GM12878 (cell line): ENCODE measurements around the gene ACOT4. TPM values are rescaled to one million over a fixed set of nuclear protein-coding genes. Genes with fewer than 3 reads are reported as not detected.
A peak's percentile ranks its signal among the peaks of the same experiment; 100 is the strongest.

Experiments
- ATAC-seq: fragments of 200-7000 bp; cut with Tn5 transposase; 3 replicates; pipeline ENCODE4 v1.9.1; 2020; ENCODE audit warnings: mild to moderate bottlenecking, moderate library complexity
- BruUV-seq: library from RNA; stranded (reverse); fragments of 400-500 nt; replicated peaks from 2 replicates; lab custom pipeline; 2021; lab: Mats Ljungman, UMichigan
- CTCF ChIA-PET: fragments of 300-600 bp; sonication (Branson Sonifier 250); formaldehyde crosslinking; extraction: SDS; loops from one replicate; lab custom pipeline; 2021; ENCODE audit warnings: inconsistent platforms; lab: Yijun Ruan, JAX
- POLR2A ChIA-PET: fragments of 350-600 bp; formaldehyde crosslinking; extraction: SDS; loops from one replicate; lab custom pipeline; 2021; ENCODE audit warnings: inconsistent platforms; lab: Charles Lee
- RAD21 ChIA-PET: fragments of 300-600 bp; sonication (Branson Sonifier 250); formaldehyde crosslinking; loops from one replicate; lab custom pipeline; 2023; ENCODE audit warnings: antibody characterized with exemption; ENCODE audit not compliant: unreplicated experiment; lab: Charles Lee
- SMC1A ChIA-PET: fragments of 300-600 bp; sonication (Branson Sonifier 250); formaldehyde crosslinking; loops from one replicate; lab custom pipeline; 2023; ENCODE audit not compliant: unreplicated experiment, uncharacterized antibody; lab: Charles Lee
- DNase-seq: peaks from one replicate; pipeline ENCODE4 v3.0.0-alpha.2; 2011; ENCODE audit warnings: low read depth, low spot score
- FAIRE-seq: peaks from 3 replicates; lab custom pipeline; 2011; peaks lifted over from hg19 to GRCh38; lab: Jason Lieb, UNC
- H2AFZ ChIP-seq: 2 replicates; pipeline ENCODE4 v1.6.0; 2011; ENCODE audit warnings: low read depth, low read length, control low read depth; ENCODE audit not compliant: control insufficient read depth
- H3K27ac ChIP-seq: 2 replicates; pipeline ENCODE4 v1.5.1; 2011; ENCODE audit warnings: control low read depth; ENCODE audit not compliant: control insufficient read depth, insufficient read depth
- H3K27me3 ChIP-seq, 2 experiments: replicated peaks in 1 of 2; 2 replicates each; pipeline versions ENCODE4 v1.6.0 to v1.6.1; 2011; ENCODE audit warnings: low read length in 1 of 2; ENCODE audit not compliant: control insufficient read depth in 2 of 2, insufficient read depth in 2 of 2
- H3K36me3 ChIP-seq, 2 experiments: 2 replicates each; pipeline ENCODE4 v1.5.1; 2011; ENCODE audit warnings: low read length in 1 of 2; ENCODE audit not compliant: control insufficient read depth in 2 of 2, insufficient read depth in 2 of 2
- H3K4me1 ChIP-seq: 2 replicates; pipeline ENCODE4 v1.6.1; 2011; ENCODE audit warnings: mild to moderate bottlenecking, low read length, moderate library complexity, mixed read lengths; ENCODE audit not compliant: control insufficient read depth, insufficient read depth
- H3K4me2 ChIP-seq: 2 replicates; pipeline ENCODE4 v1.6.0; 2011; ENCODE audit warnings: control low read depth; ENCODE audit not compliant: control insufficient read depth, insufficient read depth
- H3K4me3 ChIP-seq: fragments of 200-600 bp; sonication (generic); 2 replicates; pipeline ENCODE4 v1.5.1; 2016
- H3K79me2 ChIP-seq: 2 replicates; pipeline ENCODE4 v1.6.0; 2011; ENCODE audit warnings: low read length; ENCODE audit not compliant: control insufficient read depth, insufficient read depth
- H3K9ac ChIP-seq: 2 replicates; pipeline ENCODE4 v1.8.0; 2011; ENCODE audit warnings: low read length, control low read depth, mixed read lengths; ENCODE audit not compliant: control insufficient read depth, insufficient read depth
- H3K9me3 ChIP-seq: replicated peaks from 3 replicates; pipeline ENCODE4 v1.5.1; 2011; ENCODE audit warnings: mild to moderate bottlenecking, low read length; ENCODE audit not compliant: control insufficient read depth, insufficient read depth
- H4K20me1 ChIP-seq: 2 replicates; pipeline ENCODE4 v1.6.0; 2011; ENCODE audit not compliant: control insufficient read depth, insufficient read depth
- BHLHE40 ChIP-seq, 2 experiments: fragments of 450-650 bp in 1 of 2; IDR thresholded peaks; 2 replicates each; pipeline ENCODE4 v1.6.1; 2011 to 2017; ENCODE audit warnings: low read depth in 2 of 2, borderline replicate concordance in 1 of 2, improper control_type of control experiment in 1 of 2, low read length in 1 of 2, mild to moderate bottlenecking in 1 of 2
- BMI1 ChIP-seq: fragments of 450-650 bp; IDR thresholded peaks from 2 replicates; pipeline ENCODE4 v1.6.1; 2016; ENCODE audit warnings: mild to moderate bottlenecking, moderate library complexity, borderline replicate concordance
- MEF2B ChIP-seq: fragments of 450-650 bp; IDR thresholded peaks from 2 replicates; pipeline ENCODE4 v1.6.1; 2018; ENCODE audit warnings: mild to moderate bottlenecking, moderate library complexity; ENCODE audit not compliant: partially characterized antibody, poor library complexity, severe bottlenecking
- MXI1 ChIP-seq: fragments of 150-350 bp; IDR thresholded peaks from 2 replicates; pipeline ENCODE4 v1.6.1; 2011; ENCODE audit warnings: low read depth, mild to moderate bottlenecking, inconsistent platforms, low read length, improper control_type of control experiment
- NFYB ChIP-seq: IDR thresholded peaks from 2 replicates; pipeline ENCODE4 v1.6.1; 2011; ENCODE audit warnings: low read depth, mild to moderate bottlenecking, low read length, improper control_type of control experiment, moderate library complexity; ENCODE audit not compliant: insufficient read depth
- RELA ChIP-seq: fragments of 450-650 bp; IDR thresholded peaks from 2 replicates; pipeline ENCODE4 v1.8.0; 2014; ENCODE audit warnings: borderline replicate concordance; ENCODE audit not compliant: partially characterized antibody
- SMARCA5 ChIP-seq: fragments of 450-650 bp; IDR thresholded peaks from 2 replicates; pipeline ENCODE4 v1.6.1; 2017; ENCODE audit warnings: mild to moderate bottlenecking
- USF1 ChIP-seq: IDR thresholded peaks from 2 replicates; pipeline ENCODE4 v1.6.1; 2011; ENCODE audit warnings: borderline replicate concordance, low read depth, mild to moderate bottlenecking, moderate library complexity, mixed read lengths, low read length; ENCODE audit not compliant: insufficient read depth; ENCODE audit errors: extremely low read length
- WGBS: methylation state at CpG from one replicate; pipeline ENCODE4 v1.1.6; 2016; ENCODE audit warnings: low lambda C conversion rate; ENCODE audit not compliant: insufficient replicate concordance, insufficient coverage; ENCODE audit errors: missing lambda C conversion rate; 5-methylcytosine and 5-hydroxymethylcytosine counted together
- in situ Hi-C: fragments of 300-500 bp; cut with MboI; formaldehyde crosslinking; loops from 9 replicates; pipeline ENCODE4 v1.14.3; 2018; ENCODE audit warnings: mixed read lengths
- intact Hi-C: fragments of 100-400 bp; cut with micrococcal nuclease; formaldehyde crosslinking; loops from one replicate; pipeline ENCODE4 v1.14.2; 2022; ENCODE audit not compliant: unreplicated experiment
- polyA plus RNA-seq, 11 experiments: library from polyadenylated mRNA; depleted of rRNA in 4 of 11; unstranded in 6 of 11; stranded (reverse) in 5 of 11; fragments of >200 nt; fragmentation: Nextera tagmentation in 4 of 11; fragmentation: Illumina TruSeq in 1 of 11; extraction: Ambion mirVana in 4 of 11; extraction: Trizol in 1 of 11; gene quantifications; 1 replicate in 1 of 11; 2 replicates in 10 of 11; pipeline versions ENCODE4 v1.2.1 to v1.2.3, GENCODE V29; 2011 to 2016; ENCODE audit warnings: inconsistent platforms in 2 of 11, missing spikeins in 2 of 11, low read depth in 1 of 11
- total RNA-seq, 4 experiments: library from RNA; depleted of rRNA in 3 of 4; stranded (reverse); fragments of >200 nt in 3 of 4; fragmentation: Illumina TruSeq in 1 of 4; extraction: Trizol in 1 of 4; gene quantifications; 2 replicates each; pipeline versions ENCODE4 v1.2.1 to v1.2.3, GENCODE V29; 2013 to 2021

ACOT4 gene
- total and polyA plus RNA-seq, 10 of the 15 experiments (the other 5 are each of a cell fraction or from before 2014, with no cell fraction given), result 0.68 to 3.8 (median 2.0) TPM

GRCh38 chr14:73567358-73567757 is 24.3 kb upstream of the ACOT4 start:
- H3K4me3 ChIP-seq, result no peak overlapping the region
- BruUV-seq, result no TSS peak
- ChIA-PET RAD21 (interaction anchor here (1.7 to 6.5 kb wide), 2 partner anchors 55 to 59 kb away, joined by 5 to 78 read pairs; no protein-coding TSS in a partner anchor), CTCF (interaction anchor here (2.0 to 6.6 kb wide), 2 partner anchors 58 to 95 kb away, joined by 5 to 114 read pairs; no protein-coding TSS in a partner anchor), POLR2A (interaction anchor here (0.5 to 1.3 kb wide), 3 partner anchors 12 to 166 kb away, joined by 3 to 7 read pairs (median 3); no protein-coding TSS in a partner anchor), SMC1A (interaction anchor here (0.5 to 3.2 kb wide), 4 partner anchors 41 to 506 kb away, joined by 3 to 20 read pairs (median 4); no protein-coding TSS in a partner anchor)
- TF ChIP-seq BHLHE40 (IDR thresholded peaks at IDR 0.05; ENCODE audit: borderline replicate concordance in 1 of 2, low read depth in 2 of 2, low read length in 1 of 2), result no peak
- no peak for TF ChIP-seq BMI1
- TF ChIP-seq USF1, result no peak
- TF ChIP-seq MEF2B, result no peak
- TF ChIP-seq SMARCA5, result no peak
- no peak for TF ChIP-seq MXI1
- TF ChIP-seq NFYB, result peak; percentile 71
- no peak for TF ChIP-seq RELA
- no peak overlapping the region for H2AFZ ChIP-seq
- DNase-seq, result no peak
- WGBS, result 96% methylated on average over 7 of the region's 7 CpGs
- H3K27me3 ChIP-seq, result no peaks in the 10 kb centered on the region
- 0 out of 2 replicates have a peak, but pooled peaks cover 2% of the 10 kb centered on the region for H3K79me2 ChIP-seq
- no peak overlapping the region for H3K4me2 ChIP-seq
- no peaks in the 10 kb centered on the region for H4K20me1 ChIP-seq
- no peak overlapping the region for H3K27ac ChIP-seq
- intact Hi-C loops (loop anchor here (5.0 kb wide), 1 partner anchor 40 kb away; no protein-coding TSS in a partner anchor), in situ Hi-C loops (no loop called here)
- peaks cover 7% of the 10 kb centered on the region for H3K4me1 ChIP-seq
- no peak for ATAC-seq
- no peaks in the 10 kb centered on the region for H3K36me3 ChIP-seq
- H3K9me3 ChIP-seq, result no peaks in the 10 kb centered on the region; the same call in 2 of the 3 replicates
- FAIRE-seq, result no peak
- no peak overlapping the region for H3K9ac ChIP-seq
